PC-9 (cell line): ENCODE measurements around the gene PRKG1. TPM values are rescaled to one million over a fixed set of nuclear protein-coding genes. Genes with fewer than 3 reads are reported as not detected.
"Not testable (repeated sequence)": the region's sequence is repeated elsewhere in the genome, so short reads cannot be mapped to it uniquely, and the experiment has no call there.

Experiments used
- BruUV-seq: library from RNA; stranded (reverse); fragments of 400-500 nt; replicated peaks from 2 replicates; lab custom pipeline; 2021; lab: Mats Ljungman, UMichigan
- CTCF ChIA-PET: fragments of 300-600 bp; sonication (Branson Sonifier 250); formaldehyde crosslinking; loops from one replicate; lab custom pipeline; 2022; ENCODE audit warnings: antibody characterized with exemption; lab: Charles Lee
- POLR2A ChIA-PET: fragments of 300-600 bp; sonication (Branson Sonifier 250); formaldehyde crosslinking; loops from one replicate; lab custom pipeline; 2022; ENCODE audit warnings: antibody characterized with exemption; ENCODE audit not compliant: unreplicated experiment; lab: Charles Lee
- DNase-seq, 2 experiments: peaks; one replicate each; pipeline versions ENCODE4 v3.0.0 to v3.0.0-alpha.2; 2015 to 2022; ENCODE audit warnings: mixed read lengths in 1 of 2
- H2AFZ ChIP-seq: fragments of 200-600 bp; sonication (generic); 2 replicates; pipeline ENCODE4 v1.8.1; 2017; ENCODE audit warnings: antibody characterized with exemption
- H3F3A ChIP-seq: fragments of 200-600 bp; sonication (generic); 2 replicates; pipeline ENCODE4 v1.8.1; 2017; ENCODE audit warnings: antibody characterized with exemption, mild to moderate bottlenecking, low read depth; ENCODE audit not compliant: insufficient read depth
- H3K27ac ChIP-seq: fragments of 200-600 bp; sonication (generic); 2 replicates; pipeline ENCODE4 v1.6.1; 2016; ENCODE audit warnings: mixed run types
- H3K27me3 ChIP-seq: fragments of 200-600 bp; sonication (generic); 2 replicates; pipeline ENCODE4 v1.6.1; 2016; ENCODE audit warnings: low read depth, mixed run types; ENCODE audit not compliant: insufficient read depth
- H3K36me3 ChIP-seq: fragments of 200-600 bp; sonication (generic); 2 replicates; pipeline ENCODE4 v1.6.1; 2016; ENCODE audit warnings: low read depth, mixed run types
- H3K4me1 ChIP-seq: fragments of 200-600 bp; sonication (generic); replicated peaks from 2 replicates; pipeline ENCODE4 v1.6.1; 2016; ENCODE audit warnings: mixed run types; ENCODE audit not compliant: insufficient read depth
- H3K4me2 ChIP-seq: fragments of 200-600 bp; sonication (generic); 2 replicates; pipeline ENCODE4 v1.6.1; 2017; ENCODE audit warnings: mixed run types
- H3K4me3 ChIP-seq: fragments of 200-600 bp; sonication (generic); 2 replicates; pipeline ENCODE4 v1.6.1; 2016; ENCODE audit warnings: mixed run types
- H3K79me2 ChIP-seq: fragments of 200-600 bp; sonication (generic); 2 replicates; pipeline ENCODE4 v1.6.1; 2017; ENCODE audit warnings: low read depth, mixed run types
- H3K9me2 ChIP-seq: fragments of 200-600 bp; sonication (generic); 2 replicates; pipeline ENCODE4 v1.8.1; 2017; ENCODE audit warnings: mild to moderate bottlenecking; ENCODE audit not compliant: insufficient read depth
- H3K9me3 ChIP-seq: fragments of 200-600 bp; sonication (generic); 2 replicates; pipeline ENCODE4 v1.8.1; 2016; ENCODE audit warnings: low read depth; ENCODE audit not compliant: insufficient read depth
- H4K20me1 ChIP-seq: fragments of 200-600 bp; sonication (generic); 2 replicates; pipeline ENCODE4 v1.8.1; 2017; ENCODE audit not compliant: insufficient read depth
- CTCF ChIP-seq: fragments of 200-600 bp; sonication (generic); conservative IDR thresholded peaks from 2 replicates; pipeline ENCODE4 v1.6.1; 2017; ENCODE audit warnings: mixed run types, antibody characterized with exemption, mild to moderate bottlenecking, moderate library complexity
- EZH2 ChIP-seq: fragments of 200-600 bp; sonication (generic); IDR thresholded peaks from 2 replicates; pipeline ENCODE4 v1.8.0; 2017; ENCODE audit warnings: antibody characterized with exemption, low read depth
- intact Hi-C: fragments of 100-400 bp; cut with micrococcal nuclease; formaldehyde crosslinking; loops from one replicate; pipeline ENCODE4 v1.10.0; 2022; ENCODE audit not compliant: unreplicated experiment
- total RNA-seq: library from RNA; stranded (reverse); gene quantifications from 2 replicates; pipeline ENCODE4 v1.2.3, GENCODE V29; 2021

PRKG1 gene
- total RNA-seq, 1 experiment from 2014 or later = 0.70 TPM

GRCh38 chr10:51266496-51266895 lies 192.2 kb downstream of the PRKG1 start:
- DNase-seq = no peak
- Histone ChIP-seq H3K4me1 (no peaks in the 10 kb centered on the region), H3K27me3 (no peaks in the 10 kb centered on the region), H3K9me2 (no peaks in the 10 kb centered on the region), H3K36me3 (no peaks in the 10 kb centered on the region), H3K4me3 (no peak overlapping the region), H3K79me2 (no peaks in the 10 kb centered on the region), H4K20me1 (no peaks in the 10 kb centered on the region), H3K9me3 (no peaks in the 10 kb centered on the region), H3F3A (no peaks in the 10 kb centered on the region), H3K4me2 (no peak overlapping the region), H3K27ac (no peak overlapping the region), H2AFZ (no peak overlapping the region)
- ChIA-PET POLR2A (no interaction called here), CTCF (no interaction called here)
- TF ChIP-seq EZH2 = no peak
- BruUV-seq = no TSS peak
- intact Hi-C loops = no loop called here

DNA sequence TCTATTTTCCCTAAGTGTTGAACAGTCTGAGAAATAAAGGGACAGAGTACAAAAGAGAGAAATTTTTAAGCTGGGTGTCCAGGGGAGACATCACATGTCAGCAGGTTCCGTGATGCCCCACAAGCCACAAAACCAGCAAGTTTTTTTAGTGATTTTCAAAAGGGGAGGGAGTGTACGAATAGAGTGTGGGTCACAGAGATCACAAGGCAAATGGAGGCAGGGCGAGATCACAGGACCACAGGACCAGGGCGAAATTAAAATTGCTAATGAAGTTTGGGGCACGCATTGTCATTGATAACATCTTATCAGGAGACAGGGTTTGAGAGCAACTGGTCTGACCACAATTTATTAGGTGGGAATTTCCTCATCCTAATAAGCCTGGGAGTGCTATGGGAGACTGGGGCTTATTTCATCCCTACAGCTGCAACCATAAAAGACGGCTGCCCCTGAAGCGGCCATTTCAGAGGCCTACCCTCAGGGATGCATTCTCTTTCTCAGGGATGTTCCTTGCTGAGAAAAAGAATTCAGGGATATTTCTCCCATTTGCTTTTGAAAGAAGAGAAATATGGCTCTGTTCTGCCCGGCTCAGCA lies 193.8 kb downstream of the PRKG1 start:
- H3K4me1 ChIP-seq, H3K4me2 ChIP-seq, H3K27me3 ChIP-seq, H3F3A ChIP-seq, H3K27ac ChIP-seq, H3K9me3 ChIP-seq, H2AFZ ChIP-seq, CTCF ChIA-PET, H3K79me2 ChIP-seq, H3K9me2 ChIP-seq, BruUV-seq, H4K20me1 ChIP-seq, intact Hi-C loops, POLR2A ChIA-PET, H3K36me3 ChIP-seq, H3K4me3 ChIP-seq, DNase-seq: not testable (repeated sequence)

DNA sequence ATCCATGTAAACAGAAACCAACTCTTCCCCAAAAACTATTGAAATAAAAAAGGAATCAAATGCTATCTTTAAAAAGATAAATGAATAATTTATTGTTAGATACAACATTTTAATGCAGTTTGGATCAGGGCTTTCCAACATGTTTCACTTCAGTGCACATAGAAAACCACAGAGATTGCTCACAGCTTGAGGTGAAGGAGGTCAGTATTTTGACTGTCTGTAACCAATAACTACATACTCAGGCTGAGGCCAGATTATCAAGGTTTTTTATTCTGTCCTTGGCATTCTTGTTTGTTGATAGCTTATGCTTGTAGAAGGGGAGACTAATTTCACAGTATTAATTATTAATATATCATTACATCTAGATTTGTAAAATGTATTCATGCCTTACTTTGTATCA lies 195.5 kb downstream of the PRKG1 start:
- POLR2A ChIA-PET = no interaction called here
- no peak overlapping the region for H2AFZ ChIP-seq
- no peaks in the 10 kb centered on the region for H4K20me1 ChIP-seq
- BruUV-seq = no TSS peak
- no peaks in the 10 kb centered on the region for H3K27me3 ChIP-seq
- no peaks in the 10 kb centered on the region for H3K4me1 ChIP-seq
- CTCF ChIA-PET = no interaction called here
- TF ChIP-seq CTCF (no peak), EZH2 (no peak)
- H3K9me2 ChIP-seq = no peaks in the 10 kb centered on the region; the same call in 1 of the 2 replicates
- intact Hi-C loops = no loop called here
- DNase-seq = no peak
- no peaks in the 10 kb centered on the region for H3K79me2 ChIP-seq
- H3K9me3 ChIP-seq = no peaks in the 10 kb centered on the region
- H3K27ac ChIP-seq = no peak overlapping the region
- H3K4me2 ChIP-seq = no peak overlapping the region
- no peaks in the 10 kb centered on the region for H3F3A ChIP-seq
- no peak overlapping the region for H3K4me3 ChIP-seq
- no peaks in the 10 kb centered on the region for H3K36me3 ChIP-seq

GRCh38 chr10:51270936-51271530 lies 196.7 kb downstream of the PRKG1 start:
- TF ChIP-seq CTCF (no peak), EZH2 (no peak)
- Histone ChIP-seq H3K4me3 (no peak overlapping the region), H3K36me3 (no peaks in the 10 kb centered on the region), H3F3A (no peaks in the 10 kb centered on the region), H3K4me1 (no peaks in the 10 kb centered on the region), H4K20me1 (no peaks in the 10 kb centered on the region), H3K79me2 (no peaks in the 10 kb centered on the region), H3K4me2 (no peak overlapping the region), H3K9me2 (no peaks in the 10 kb centered on the region; the same call in 1 of the 2 replicates), H3K27ac (no peak overlapping the region), H3K9me3 (no peaks in the 10 kb centered on the region), H2AFZ (no peak overlapping the region), H3K27me3 (no peaks in the 10 kb centered on the region)
- intact Hi-C loops = no loop called here
- CTCF ChIA-PET = no interaction called here
- POLR2A ChIA-PET = no interaction called here
- BruUV-seq = no TSS peak
- no peak for DNase-seq

DNA sequence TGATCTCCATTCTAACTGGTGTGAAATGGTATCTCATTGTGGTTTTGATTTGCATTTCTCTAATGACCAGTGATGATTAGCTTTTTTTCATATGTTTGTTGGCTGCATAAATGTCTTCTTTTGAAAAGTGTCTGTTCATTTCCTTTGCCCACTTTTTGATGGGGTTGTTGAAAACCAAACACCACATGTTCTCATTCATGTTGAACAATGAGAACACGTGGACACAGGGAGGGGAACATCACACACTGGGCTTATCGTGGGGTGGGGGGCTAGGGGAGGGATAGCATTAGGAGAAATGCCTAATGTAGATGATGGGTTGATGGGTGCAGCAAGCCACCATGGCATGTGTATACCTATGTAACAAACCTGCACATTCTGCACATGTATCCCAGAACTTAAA lies 197.8 kb downstream of the PRKG1 start:
- BruUV-seq, H3K79me2 ChIP-seq, CTCF ChIA-PET: not testable (repeated sequence)

More for the DNA sequence above, 197.8 kb downstream of the PRKG1 start:
- H4K20me1 ChIP-seq, H3K27ac ChIP-seq, H3K4me2 ChIP-seq, H3K27me3 ChIP-seq, H2AFZ ChIP-seq, POLR2A ChIA-PET, H3F3A ChIP-seq, H3K36me3 ChIP-seq, H3K9me3 ChIP-seq, H3K9me2 ChIP-seq, H3K4me1 ChIP-seq, DNase-seq, intact Hi-C loops, H3K4me3 ChIP-seq: not testable (repeated sequence)
